Measurements from ENCODE around the gene PEX6. TPM values are rescaled to one million over a fixed set of nuclear protein-coding genes. Genes with fewer than 3 reads are reported as not detected.

PEX6 gene
- total and polyA plus RNA-seq, 4 donors, result 8.8 to 22.9 (median 13.8) TPM

DNA sequence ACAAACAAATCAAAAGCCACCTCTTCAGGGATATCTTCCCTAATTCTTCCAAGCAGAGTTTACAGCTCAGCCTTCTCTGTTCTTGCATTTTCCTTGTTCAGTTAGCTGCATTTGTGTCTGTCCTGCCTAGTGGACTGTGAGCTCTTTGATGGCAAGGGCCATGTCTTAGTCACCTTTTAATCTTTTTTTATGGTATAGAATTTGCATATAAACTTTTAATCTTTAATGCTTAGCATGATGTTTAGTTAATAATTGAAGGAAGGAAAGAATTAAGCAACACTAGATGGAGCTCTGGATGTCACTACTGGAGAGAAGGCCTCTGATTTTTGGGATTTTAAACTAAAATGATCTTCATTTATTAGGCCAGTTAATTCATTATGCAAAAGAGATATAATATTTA is 17.5 kb upstream of the PEX6 start:
- Histone ChIP-seq H3K36me3 (ENCODE audit: control insufficient read depth in 4 of 4, insufficient read depth in 4 of 4, low read length in 4 of 4) (peaks cover 2 to 8% (median 3%) of the 10 kb centered on the region in 4 donors), H3K27me3 (ENCODE audit: control insufficient read depth in 3 of 3, insufficient read depth in 3 of 3, low read length in 2 of 3) (no peaks in the 10 kb centered on the region), H3K27ac (ENCODE audit: low read depth in 1 of 2, low read length in 1 of 2) (no peak overlapping the region), H3K9me3 (ENCODE audit: control insufficient read depth in 4 of 4, insufficient read depth in 3 of 4, low read length in 3 of 4) (no peaks in the 10 kb centered on the region), H3K4me3 (no peak overlapping the region), H3K9ac (ENCODE audit: insufficient read depth in 1 of 2, low read length in 2 of 2) (no peak overlapping the region), H3K4me1 (ENCODE audit: control insufficient read depth in 5 of 5, insufficient read depth in 5 of 5, low read length in 5 of 5) (no peaks in the 10 kb centered on the region)
- ATAC-seq (ENCODE audit: insufficient read depth, low FRiP score) (no peak), DNase-seq (peak in 2 of 3 donors; percentile 15 to 17)
- TF ChIP-seq, protein P1, sequence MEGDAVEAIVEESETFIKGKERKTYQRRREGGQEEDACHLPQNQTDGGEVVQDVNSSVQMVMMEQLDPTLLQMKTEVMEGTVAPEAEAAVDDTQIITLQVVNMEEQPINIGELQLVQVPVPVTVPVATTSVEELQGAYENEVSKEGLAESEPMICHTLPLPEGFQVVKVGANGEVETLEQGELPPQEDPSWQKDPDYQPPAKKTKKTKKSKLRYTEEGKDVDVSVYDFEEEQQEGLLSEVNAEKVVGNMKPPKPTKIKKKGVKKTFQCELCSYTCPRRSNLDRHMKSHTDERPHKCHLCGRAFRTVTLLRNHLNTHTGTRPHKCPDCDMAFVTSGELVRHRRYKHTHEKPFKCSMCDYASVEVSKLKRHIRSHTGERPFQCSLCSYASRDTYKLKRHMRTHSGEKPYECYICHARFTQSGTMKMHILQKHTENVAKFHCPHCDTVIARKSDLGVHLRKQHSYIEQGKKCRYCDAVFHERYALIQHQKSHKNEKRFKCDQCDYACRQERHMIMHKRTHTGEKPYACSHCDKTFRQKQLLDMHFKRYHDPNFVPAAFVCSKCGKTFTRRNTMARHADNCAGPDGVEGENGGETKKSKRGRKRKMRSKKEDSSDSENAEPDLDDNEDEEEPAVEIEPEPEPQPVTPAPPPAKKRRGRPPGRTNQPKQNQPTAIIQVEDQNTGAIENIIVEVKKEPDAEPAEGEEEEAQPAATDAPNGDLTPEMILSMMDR (IDR thresholded peaks at IDR 0.05; ENCODE audit: control extremely low read depth, extremely low read depth), result no peak

DNA sequence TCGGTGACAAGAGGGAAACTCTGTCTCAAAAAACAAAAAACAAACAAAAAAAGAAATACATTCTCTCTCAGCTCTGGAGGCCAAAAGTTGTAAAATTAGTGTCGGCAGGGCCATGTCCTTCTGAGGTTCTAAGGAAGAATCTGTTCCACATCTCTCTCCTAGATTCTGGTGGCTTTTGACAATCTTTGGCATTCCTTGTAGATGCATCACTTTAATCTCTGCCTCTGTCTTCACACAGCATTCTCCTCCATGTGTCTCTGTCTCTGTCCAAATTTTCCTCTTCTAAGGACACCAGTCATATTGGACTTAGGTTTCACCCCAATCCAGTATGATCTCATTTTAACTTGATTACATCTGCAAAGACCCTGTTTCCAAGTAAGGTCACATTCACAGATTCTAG is 14.5 kb upstream of the PEX6 start:
- H3K9ac ChIP-seq (ENCODE audit: insufficient read depth in 1 of 2, low read length in 2 of 2), result no peak overlapping the region
- no peak overlapping the region for H3K4me3 ChIP-seq
- DNase-seq (no peak), ATAC-seq (ENCODE audit: insufficient read depth, low FRiP score) (no peak)
- H3K9me3 ChIP-seq (ENCODE audit: control insufficient read depth in 4 of 4, insufficient read depth in 3 of 4, low read length in 3 of 4), result no peaks in the 10 kb centered on the region
- TF ChIP-seq, protein P1 (IDR thresholded peaks at IDR 0.05; ENCODE audit: control extremely low read depth, extremely low read depth), result no peak
- peaks cover 3 to 28% (median 11%) of the 10 kb centered on the region in 4 donors for H3K36me3 ChIP-seq (ENCODE audit: control insufficient read depth in 4 of 4, insufficient read depth in 4 of 4, low read length in 4 of 4)
- peaks cover 0 to under 1% (median 0%) of the 10 kb centered on the region in 5 donors for H3K4me1 ChIP-seq (ENCODE audit: control insufficient read depth in 5 of 5, insufficient read depth in 5 of 5, low read length in 5 of 5)
- 88 to 99% methylated on average over 2 of the region's 2 CpGs for WGBS, 2 donors
- no peaks in the 10 kb centered on the region for H3K27me3 ChIP-seq (ENCODE audit: control insufficient read depth in 3 of 3, insufficient read depth in 3 of 3, low read length in 2 of 3)
- no peak overlapping the region for H3K27ac ChIP-seq (ENCODE audit: low read depth in 1 of 2, low read length in 1 of 2)

DNA sequence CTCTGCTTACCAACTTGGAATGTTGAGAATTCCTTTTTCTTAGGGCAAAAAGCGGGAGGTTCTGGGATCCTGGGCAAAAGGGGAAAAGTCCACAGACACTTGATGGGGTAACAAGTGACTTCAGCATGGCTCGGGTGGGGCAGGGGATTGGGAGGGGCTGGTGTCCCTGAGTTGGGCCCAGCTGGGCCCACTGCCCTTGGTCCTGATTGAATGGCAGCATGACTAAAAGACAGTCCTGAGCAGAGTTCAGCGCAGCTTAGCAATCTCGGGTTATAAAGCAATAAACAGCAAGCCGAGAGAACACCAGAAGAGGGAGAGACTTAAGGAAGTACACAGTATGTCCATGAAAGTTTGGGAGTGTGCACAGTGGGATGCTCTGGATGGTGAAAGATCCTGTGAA is 10.9 kb upstream of the PEX6 start:
- no peak for ATAC-seq (ENCODE audit: insufficient read depth, low FRiP score)
- Histone ChIP-seq H3K4me1 (ENCODE audit: control insufficient read depth in 5 of 5, insufficient read depth in 5 of 5, low read length in 5 of 5) (peaks cover 0 to 31% (median 19%) of the 10 kb centered on the region in 5 donors), H3K4me3 (no peak overlapping the region), H3K27ac (ENCODE audit: low read depth in 1 of 2, low read length in 1 of 2) (no peak overlapping the region), H3K36me3 (ENCODE audit: control insufficient read depth in 4 of 4, insufficient read depth in 4 of 4, low read length in 4 of 4) (peaks cover 3 to 28% (median 11%) of the 10 kb centered on the region in 4 donors), H3K9me3 (ENCODE audit: control insufficient read depth in 4 of 4, insufficient read depth in 3 of 4, low read length in 3 of 4) (no peaks in the 10 kb centered on the region), H3K9ac (ENCODE audit: insufficient read depth in 1 of 2, low read length in 2 of 2) (no peak overlapping the region), H3K27me3 (ENCODE audit: control insufficient read depth in 3 of 3, insufficient read depth in 3 of 3, low read length in 2 of 3) (no peaks in the 10 kb centered on the region)
- no peak for DNase-seq
- WGBS, 2 donors, result 90% methylated on average over 5 of the region's 5 CpGs
- TF ChIP-seq, protein P1 (IDR thresholded peaks at IDR 0.05; ENCODE audit: control extremely low read depth, extremely low read depth), result no peak

DNA sequence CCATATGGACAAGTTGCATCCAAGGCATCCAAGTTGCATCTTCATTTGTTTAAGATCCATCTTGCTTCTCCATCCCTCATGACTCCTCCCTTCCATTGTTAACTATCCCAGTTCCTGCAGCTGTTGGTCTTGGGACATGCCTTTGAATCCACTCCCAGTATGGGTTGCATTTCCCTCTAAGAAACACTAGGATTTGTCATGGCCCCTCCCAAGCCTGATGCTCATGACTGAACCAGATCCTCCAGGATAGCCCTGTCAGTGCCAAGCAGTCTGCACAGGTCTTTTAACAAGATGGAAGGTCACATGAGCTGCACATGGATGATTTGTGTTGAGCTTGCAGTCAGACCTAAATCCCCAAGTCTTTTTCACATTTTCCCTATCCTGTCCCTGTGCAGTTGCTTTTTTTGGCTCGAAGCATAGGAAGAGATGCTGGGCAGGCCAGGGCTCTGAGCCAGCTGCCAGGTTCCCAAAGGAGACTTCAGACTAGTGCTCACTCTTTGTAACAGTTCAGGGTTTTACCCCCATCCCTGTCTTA is 9.6 kb upstream of the PEX6 start:
- Histone ChIP-seq H3K4me3 (no peak overlapping the region), H3K36me3 (ENCODE audit: control insufficient read depth in 4 of 4, insufficient read depth in 4 of 4, low read length in 4 of 4) (peaks cover 3 to 26% (median 11%) of the 10 kb centered on the region in 4 donors), H3K9me3 (ENCODE audit: control insufficient read depth in 4 of 4, insufficient read depth in 3 of 4, low read length in 3 of 4) (no peaks in the 10 kb centered on the region), H3K4me1 (ENCODE audit: control insufficient read depth in 5 of 5, insufficient read depth in 5 of 5, low read length in 5 of 5) (peaks cover 0 to 35% (median 22%) of the 10 kb centered on the region in 5 donors), H3K27me3 (ENCODE audit: control insufficient read depth in 3 of 3, insufficient read depth in 3 of 3, low read length in 2 of 3) (no peaks in the 10 kb centered on the region), H3K9ac (ENCODE audit: insufficient read depth in 1 of 2, low read length in 2 of 2) (no peak overlapping the region), H3K27ac (ENCODE audit: low read depth in 1 of 2, low read length in 1 of 2) (peak overlapping the region in 1 of 2 donors; percentile 8)
- WGBS, 2 donors, result 63 to 92% methylated on average over 1 of the region's 1 CpG
- TF ChIP-seq, protein P1 (IDR thresholded peaks at IDR 0.05; ENCODE audit: control extremely low read depth, extremely low read depth), result no peak
- DNase-seq, result no peak
- ATAC-seq (ENCODE audit: insufficient read depth, low FRiP score), result no peak
